ENCODE data around the gene BCL7A.
"Not testable (repeated sequence)": the region's sequence is repeated elsewhere in the genome, so short reads cannot be mapped to it uniquely, and the experiment has no call there.

BCL7A gene

GRCh38 chr12:122028165-122028904 lies 6.7 kb downstream of the BCL7A start:
- FAIRE-seq = no peak

GRCh38 chr12:122028905-122029560 lies 7.3 kb downstream of the BCL7A start:
- FAIRE-seq = no peak

- no peak for FAIRE-seq
Observed at GRCh38 chr12:122029620-122030423, 8.1 kb downstream of the BCL7A start.

GRCh38 chr12:122030424-122031035 lies 8.8 kb downstream of the BCL7A start:
- FAIRE-seq = no peak

- FAIRE-seq = no peak
Observed at GRCh38 chr12:122031342-122032216, 9.9 kb downstream of the BCL7A start.

- no peak for FAIRE-seq
Observed at GRCh38 chr12:122032580-122032979, 10.9 kb downstream of the BCL7A start.

GRCh38 chr12:122035292-122035691 lies 13.6 kb downstream of the BCL7A start:
- FAIRE-seq = no peak

- no peak for FAIRE-seq
Observed at GRCh38 chr12:122036153-122036552, 14.5 kb downstream of the BCL7A start.

- FAIRE-seq = no peak
Observed at GRCh38 chr12:122040579-122041386, 19.1 kb downstream of the BCL7A start.

- not testable (repeated sequence) for FAIRE-seq
Observed at GRCh38 chr12:122041458-122041857, 19.8 kb downstream of the BCL7A start.

GRCh38 chr12:122042910-122043309 lies 21.2 kb downstream of the BCL7A start:
- no peak for FAIRE-seq

- FAIRE-seq = no peak
Observed at GRCh38 chr12:122043476-122043875, 21.8 kb downstream of the BCL7A start.

- no peak for FAIRE-seq
Observed at GRCh38 chr12:122045262-122045661, 23.6 kb downstream of the BCL7A start.

- FAIRE-seq = no peak
Observed at GRCh38 chr12:122046145-122046544, 24.5 kb downstream of the BCL7A start.

GRCh38 chr12:122048151-122048550 lies 26.5 kb downstream of the BCL7A start:
- no peak for FAIRE-seq

- FAIRE-seq = no peak
Observed at GRCh38 chr12:122049827-122050226, 28.1 kb downstream of the BCL7A start.

- FAIRE-seq = no peak
Observed at GRCh38 chr12:122050706-122051105, 29.0 kb downstream of the BCL7A start.

- FAIRE-seq = no peak
Observed at GRCh38 chr12:122051231-122051876, 29.7 kb downstream of the BCL7A start.

GRCh38 chr12:122052285-122052684 lies 30.6 kb downstream of the BCL7A start:
- FAIRE-seq = no peak

GRCh38 chr12:122054842-122055520 lies 33.3 kb downstream of the BCL7A start:
- no peak for FAIRE-seq
